Measurements from ENCODE around the gene KAT14. TPM values are rescaled to one million over a fixed set of nuclear protein-coding genes. Genes with fewer than 3 reads are reported as not detected.

Gene KAT14
- total RNA-seq, 1 donor from 2014 or later, result 11.5 TPM

GRCh38 chr20:18164356-18164755 is 26.7 kb downstream of the KAT14 start:
- no peak for TF ChIP-seq CTCF (IDR thresholded peaks at IDR 0.05)
- TF ChIP-seq POLR2A (IDR thresholded peaks at IDR 0.05), result no peak
- TF ChIP-seq POLR2AphosphoS5 (IDR thresholded peaks at IDR 0.05; ENCODE audit: insufficient read depth in 1 of 2, low read depth in 1 of 2), result no peak
- Histone ChIP-seq H3K27ac (no peak overlapping the region), H3K27me3 (no peaks in the 10 kb centered on the region), H3K36me3 (peaks cover 0 to 22% of the 10 kb centered on the region in 2 donors), H3K4me1 (peaks cover 22% of the 10 kb centered on the region), H3K9me3 (no peaks in the 10 kb centered on the region), H3K4me3 (no peak overlapping the region)
- DNase-seq (ENCODE audit: extremely low spot score in 2 of 2), result no peak
- intact Hi-C loops (cut with DNase I), result no loop called here

- H3K36me3 ChIP-seq, result peaks cover 0 to 19% of the 10 kb centered on the region in 2 donors
- intact Hi-C loops (cut with DNase I), result no loop called here
- H3K27ac ChIP-seq, result no peak overlapping the region
- no peaks in the 10 kb centered on the region for H3K27me3 ChIP-seq
- no peak for DNase-seq (ENCODE audit: extremely low spot score in 2 of 2)
- H3K4me3 ChIP-seq, result no peak overlapping the region
- H3K4me1 ChIP-seq, result peaks cover 22% of the 10 kb centered on the region
- no peaks in the 10 kb centered on the region for H3K9me3 ChIP-seq
- TF ChIP-seq POLR2AphosphoS5 (IDR thresholded peaks at IDR 0.05; ENCODE audit: insufficient read depth in 1 of 2, low read depth in 1 of 2) (no peak), POLR2A (IDR thresholded peaks at IDR 0.05) (no peak), CTCF (IDR thresholded peaks at IDR 0.05) (no peak)
Measured at GRCh38 chr20:18165553-18165952, 27.9 kb downstream of the KAT14 start.

- no peak for TF ChIP-seq POLR2AphosphoS5 (IDR thresholded peaks at IDR 0.05; ENCODE audit: insufficient read depth in 1 of 2, low read depth in 1 of 2)
Measured at GRCh38 chr20:18166241-18166881, 28.7 kb downstream of the KAT14 start.

GRCh38 chr20:18166950-18167349 is 29.3 kb downstream of the KAT14 start:
- no peak overlapping the region for H3K4me3 ChIP-seq
- intact Hi-C loops (cut with DNase I), result no loop called here
- no peaks in the 10 kb centered on the region for H3K9me3 ChIP-seq
- TF ChIP-seq CTCF (IDR thresholded peaks at IDR 0.05) (no peak), POLR2AphosphoS5 (IDR thresholded peaks at IDR 0.05; ENCODE audit: insufficient read depth in 1 of 2, low read depth in 1 of 2) (no peak), POLR2A (IDR thresholded peaks at IDR 0.05) (no peak)
- no peak for DNase-seq (ENCODE audit: extremely low spot score in 2 of 2)
- no peaks in the 10 kb centered on the region for H3K27me3 ChIP-seq
- H3K4me1 ChIP-seq, result peaks cover 22% of the 10 kb centered on the region
- peaks cover 0 to 15% of the 10 kb centered on the region in 2 donors for H3K36me3 ChIP-seq
- no peak overlapping the region for H3K27ac ChIP-seq

More at GRCh38 chr20:18166241-18166881, 28.7 kb downstream of the KAT14 start:
- Histone ChIP-seq H3K27me3 (no peaks in the 10 kb centered on the region), H3K27ac (no peak overlapping the region), H3K4me3 (no peak overlapping the region), H3K36me3 (peaks cover 0 to 19% of the 10 kb centered on the region in 2 donors), H3K9me3 (no peaks in the 10 kb centered on the region), H3K4me1 (peaks cover 22% of the 10 kb centered on the region)
- no peak for DNase-seq (ENCODE audit: extremely low spot score in 2 of 2)
- intact Hi-C loops (cut with DNase I), result no loop called here

GRCh38 chr20:18172379-18172778 is 34.7 kb downstream of the KAT14 start:
- no peaks in the 10 kb centered on the region for H3K27me3 ChIP-seq
- H3K4me3 ChIP-seq, result no peak overlapping the region
- H3K27ac ChIP-seq, result no peak overlapping the region
- H3K9me3 ChIP-seq, result no peaks in the 10 kb centered on the region
- intact Hi-C loops (cut with DNase I), result no loop called here
- H3K36me3 ChIP-seq, result no peaks in the 10 kb centered on the region
- DNase-seq (ENCODE audit: extremely low spot score in 2 of 2), result no peak
- H3K4me1 ChIP-seq, result peaks cover 2% of the 10 kb centered on the region
- TF ChIP-seq CTCF (IDR thresholded peaks at IDR 0.05) (no peak), POLR2A (IDR thresholded peaks at IDR 0.05) (no peak), POLR2AphosphoS5 (IDR thresholded peaks at IDR 0.05; ENCODE audit: insufficient read depth in 1 of 2, low read depth in 1 of 2) (no peak)

All from vagina (tissue), 2 donors.